Left ventricle myocardium superior (tissue), 1 donor: Measurements from ENCODE around the gene MPP2. TPM values are rescaled to one million over a fixed set of nuclear protein-coding genes. Genes with fewer than 3 reads are reported as not detected.
"Not testable (repeated sequence)": the region's sequence is repeated elsewhere in the genome, so short reads cannot be mapped to it uniquely, and the experiment has no call there.

Experiments
- ATAC-seq: fragments of 200-7000 bp; cut with Tn5 transposase; one replicate; pipeline ENCODE4 v1.9.1; 2020; ENCODE audit warnings: mild to moderate bottlenecking, moderate library complexity
- DNase-seq: peaks from one replicate; pipeline ENCODE4 v3.0.0-alpha.2; 2020
- intact Hi-C: fragments of 100-400 bp; cut with micrococcal nuclease; formaldehyde crosslinking; loops from one replicate; pipeline ENCODE4 v1.11.0; 2022
- total RNA-seq: library from RNA; stranded (reverse); fragmentation: NEBNext Ultra II Directional; extraction: Animal tissue kit (Norgen Biotek cat#: 25700); gene quantifications from one replicate; pipeline ENCODE4 v1.2.1, GENCODE V29; 2021
- donor health status: DM: no; HTN: yes; CAD: no; lungs with severe emphysema.

The MPP2 gene
- total RNA-seq, 1 donor from 2014 or later, result 17.1 TPM

- peak; percentile 69 for ATAC-seq
- intact Hi-C loops, result no loop called here
- DNase-seq, result peak; percentile 79
These were observed 824 bp upstream of the MPP2 start for GRCh38 chr17:43907998-43908721.

GRCh38 chr17:43906951-43907424 is 348 bp downstream of the MPP2 start:
- peak; percentile 9 for ATAC-seq
- intact Hi-C loops, result no loop called here

GRCh38 chr17:43905985-43906852 is 1.1 kb downstream of the MPP2 start:
- intact Hi-C loops, result no loop called here
- ATAC-seq (peak; percentile 76), DNase-seq (peak; percentile 83)

More at GRCh38 chr17:43906951-43907424, 348 bp downstream of the MPP2 start:
- no peak for DNase-seq

GRCh38 chr17:43905400-43905984 is 1.8 kb downstream of the MPP2 start:
- DNase-seq (no peak), ATAC-seq (no peak)
- intact Hi-C loops, result no loop called here

- DNase-seq (no peak), ATAC-seq (no peak)
- intact Hi-C loops, result no loop called here
These were observed 5.3 kb downstream of the MPP2 start for GRCh38 chr17:43901861-43902589.

GRCh38 chr17:43900858-43901754 is 6.2 kb downstream of the MPP2 start:
- no peak for ATAC-seq
- no peak for DNase-seq
- intact Hi-C loops, result no loop called here

GRCh38 chr17:43900183-43900857 is 7.0 kb downstream of the MPP2 start:
- peak; percentile 94 for DNase-seq
- ATAC-seq, result peak; percentile 97
- intact Hi-C loops, result no loop called here

GRCh38 chr17:43898446-43898845 is 8.9 kb downstream of the MPP2 start:
- ATAC-seq (no peak), DNase-seq (no peak)
- intact Hi-C loops, result no loop called here

- DNase-seq (no peak), ATAC-seq (no peak)
- intact Hi-C loops, result no loop called here
These were observed 9.5 kb downstream of the MPP2 start for GRCh38 chr17:43897831-43898230.

- intact Hi-C loops, ATAC-seq, DNase-seq: not testable (repeated sequence)
These were observed 12.8 kb downstream of the MPP2 start for GRCh38 chr17:43894494-43894893.

GRCh38 chr17:43892647-43892952 is 14.7 kb downstream of the MPP2 start:
- DNase-seq (no peak), ATAC-seq (no peak)
- intact Hi-C loops, result no loop called here

- DNase-seq, result no peak
- intact Hi-C loops, result no loop called here
- ATAC-seq, result no peak
These were observed 15.3 kb downstream of the MPP2 start for GRCh38 chr17:43891851-43892646.

- no peak for DNase-seq
- no peak for ATAC-seq
- intact Hi-C loops, result no loop called here
These were observed 17.1 kb downstream of the MPP2 start for GRCh38 chr17:43890240-43890639.

- intact Hi-C loops, result no loop called here
- DNase-seq (no peak), ATAC-seq (no peak)
These were observed 18.8 kb downstream of the MPP2 start for GRCh38 chr17:43888548-43888947.

GRCh38 chr17:43882761-43883415 is 24.4 kb downstream of the MPP2 start:
- DNase-seq, result no peak
- ATAC-seq, result no peak
- intact Hi-C loops, result no loop called here

GRCh38 chr17:43881758-43882505 is 25.4 kb downstream of the MPP2 start:
- intact Hi-C loops, result no loop called here
- no peak for DNase-seq
- ATAC-seq, result no peak
